HUDEP-2 (cell line): Measurements from ENCODE around the gene PIK3IP1.
A peak's percentile ranks its signal among the peaks of the same experiment; 100 is the strongest.
"Not testable (repeated sequence)": the region's sequence is repeated elsewhere in the genome, so short reads cannot be mapped to it uniquely, and the experiment has no call there.

Experiments used
- DNase-seq, 76 experiments: peaks; one replicate each; lab custom pipeline; 2025; ENCODE audit not compliant: unreplicated experiment in 76 of 76; lab: John Stamatoyannopoulos, UW

The PIK3IP1 gene

GRCh38 chr22:31259798-31260473 lies 32.4 kb downstream of the PIK3IP1 start:
- DNase-seq, result no peak

DNA sequence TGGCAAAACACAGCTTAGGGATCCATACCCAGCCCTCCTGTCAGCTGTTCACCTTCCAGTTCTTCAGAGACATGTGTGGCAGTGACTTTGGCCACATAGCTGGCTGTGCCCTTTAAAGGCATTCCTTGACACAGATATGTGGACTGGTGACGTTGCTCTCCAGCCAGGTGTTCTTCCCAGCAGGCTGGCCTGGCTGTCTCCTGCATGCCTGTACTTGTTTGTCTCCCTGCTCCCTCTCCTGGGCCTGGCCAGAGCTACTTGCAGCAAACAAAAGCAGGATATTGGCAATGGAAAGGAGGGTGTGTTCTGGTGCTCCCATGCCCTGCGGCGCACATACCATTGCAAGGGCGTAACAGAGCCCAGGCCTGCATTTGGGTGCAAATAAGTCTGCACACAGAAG lies 38.3 kb downstream of the PIK3IP1 start:
- no peak for DNase-seq

- DNase-seq, result no peak
Measured at GRCh38 chr22:31250740-31251600, 41.3 kb downstream of the PIK3IP1 start.

GRCh38 chr22:31248965-31249958 lies 43.0 kb downstream of the PIK3IP1 start:
- DNase-seq, result no peak

DNA sequence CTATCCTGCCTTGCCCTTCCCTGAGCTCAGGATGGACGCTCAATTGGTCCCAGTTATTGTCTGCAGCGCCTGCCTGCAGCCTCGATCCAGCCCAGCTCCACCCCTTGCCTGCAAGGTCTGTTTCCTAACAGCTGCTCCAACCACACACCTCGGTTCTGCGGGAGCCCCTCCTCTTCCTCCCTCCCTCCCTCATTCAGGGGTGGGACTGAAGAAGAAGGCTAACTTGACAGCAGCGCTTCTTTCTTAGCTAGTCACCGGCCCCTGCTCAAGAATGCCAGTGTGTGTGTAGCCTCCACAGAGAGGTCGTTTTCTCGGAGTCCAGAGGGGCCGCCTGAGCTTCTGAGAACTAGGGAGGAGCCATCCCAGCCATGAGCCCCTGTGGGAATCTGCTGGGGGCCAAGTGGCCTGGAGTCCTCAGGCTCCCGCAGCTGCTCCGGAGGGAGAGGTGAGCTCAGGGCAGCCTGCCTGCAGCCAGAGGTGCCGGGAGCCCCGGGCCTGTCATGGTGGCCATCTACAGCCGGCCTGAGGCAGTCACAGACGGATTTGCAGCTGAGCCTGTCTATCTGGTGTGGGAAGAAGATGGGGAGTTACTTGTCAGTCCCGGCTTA lies 44.0 kb downstream of the PIK3IP1 start:
- DNase-seq, result peak in 17 of 76 experiments; percentile 1 to 56 (median 20)

GRCh38 chr22:31247726-31248125 lies 44.6 kb downstream of the PIK3IP1 start:
- no peak for DNase-seq

DNA sequence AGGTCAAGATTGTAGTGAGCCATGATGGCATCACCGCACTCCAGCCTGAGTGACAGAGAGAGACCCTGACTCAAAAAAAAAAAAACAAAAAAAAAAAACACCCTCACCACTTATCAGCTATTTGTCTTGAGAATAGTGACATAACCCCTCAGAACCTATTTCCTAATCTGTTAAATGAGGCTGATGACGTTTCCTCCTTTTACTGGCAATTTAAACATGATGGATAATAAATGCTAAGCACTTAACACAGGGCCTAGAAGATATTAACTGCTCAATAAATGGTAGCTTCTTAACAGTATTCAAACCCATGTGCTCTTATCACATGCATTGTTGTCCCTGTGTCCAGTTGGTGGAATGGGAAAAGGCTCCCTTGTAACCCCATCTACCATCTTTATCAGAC lies 45.6 kb downstream of the PIK3IP1 start:
- DNase-seq, result no peak

DNA sequence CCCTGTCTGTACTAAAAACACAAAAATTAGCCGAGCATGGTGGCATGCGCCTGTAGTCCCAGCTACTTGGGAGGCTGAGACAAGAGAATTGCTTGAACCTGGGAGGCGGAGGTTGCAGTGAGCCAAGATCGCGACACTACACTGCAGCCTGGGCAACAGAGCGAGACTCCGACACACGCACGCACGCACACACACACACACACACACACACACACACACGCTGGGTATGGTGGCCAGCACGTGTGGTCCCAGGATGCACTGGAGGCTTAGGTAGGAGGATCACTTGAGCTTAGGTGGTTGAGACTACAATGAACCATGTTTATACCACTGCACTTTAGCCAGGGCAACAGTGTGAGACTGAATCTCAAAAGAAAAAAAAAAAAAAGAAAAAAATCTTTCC lies 46.3 kb downstream of the PIK3IP1 start:
- DNase-seq, result not testable (repeated sequence)

GRCh38 chr22:31244943-31245451 lies 47.3 kb downstream of the PIK3IP1 start:
- DNase-seq, result no peak

GRCh38 chr22:31244046-31244942 lies 48.0 kb downstream of the PIK3IP1 start:
- DNase-seq, result no peak

GRCh38 chr22:31243339-31244045 lies 48.8 kb downstream of the PIK3IP1 start:
- no peak for DNase-seq

DNA sequence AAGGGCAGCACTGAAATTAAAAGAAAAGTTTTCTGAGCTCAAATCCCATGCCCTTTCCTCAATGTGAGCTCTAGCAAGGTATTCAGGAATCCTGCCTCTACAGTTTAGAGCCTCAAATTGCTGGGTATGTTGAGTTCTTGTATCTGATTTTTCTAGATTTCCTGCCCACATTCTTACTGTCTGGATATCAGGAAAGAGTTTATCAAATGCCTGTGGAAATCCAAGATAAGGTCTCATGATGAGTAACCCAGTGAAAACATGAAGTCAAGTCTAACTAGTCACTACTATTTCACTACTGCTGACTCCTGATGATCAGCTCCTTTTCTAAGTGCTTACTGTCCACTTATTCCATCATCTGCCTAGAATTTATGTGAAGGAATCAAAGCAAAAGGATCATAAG lies 50.4 kb downstream of the PIK3IP1 start:
- no peak for DNase-seq

DNA sequence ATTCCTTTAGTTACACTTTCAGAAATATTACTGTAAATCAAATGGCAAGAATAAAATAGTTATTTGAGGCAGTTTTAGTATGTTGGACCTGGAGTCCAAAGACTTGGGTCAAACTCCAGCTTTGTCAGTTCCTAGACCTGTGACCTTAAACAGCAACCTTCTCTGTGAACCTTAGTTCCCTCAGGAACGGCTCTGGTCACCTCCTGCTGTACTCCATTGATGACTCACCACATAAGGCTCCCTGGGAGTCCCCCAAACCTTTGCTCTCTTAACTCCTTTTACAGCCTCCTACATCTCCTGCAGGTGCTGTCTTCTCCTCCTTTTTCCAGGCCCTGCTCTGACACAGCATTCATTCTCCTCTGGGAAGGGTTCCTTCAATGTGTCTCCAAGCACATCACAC lies 51.1 kb downstream of the PIK3IP1 start:
- DNase-seq, result no peak

GRCh38 chr22:31239771-31240370 lies 52.4 kb downstream of the PIK3IP1 start:
- DNase-seq, result no peak

DNA sequence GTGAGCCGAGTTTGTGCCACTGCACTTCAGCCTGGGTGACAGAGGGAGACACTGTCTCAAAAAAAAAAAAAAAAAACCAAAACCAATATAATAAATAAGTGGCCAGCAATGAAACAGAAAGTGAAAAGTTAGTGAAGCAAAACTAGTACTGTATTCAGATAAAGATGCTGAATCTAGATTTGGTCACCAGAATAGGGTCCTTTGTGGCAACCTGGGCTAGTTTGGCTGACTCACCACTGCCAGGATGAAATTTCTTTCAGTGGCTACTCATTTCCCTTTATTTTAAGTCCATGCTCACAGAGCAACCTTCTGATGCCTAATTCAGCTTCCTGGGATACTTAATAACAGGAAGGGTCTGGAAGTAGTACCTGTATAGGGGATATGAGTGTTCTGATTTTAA lies 54.2 kb downstream of the PIK3IP1 start:
- no peak for DNase-seq

GRCh38 chr22:31236044-31236443 lies 56.2 kb downstream of the PIK3IP1 start:
- DNase-seq, result not testable (repeated sequence)

GRCh38 chr22:31235081-31235480 lies 57.2 kb downstream of the PIK3IP1 start:
- DNase-seq, result no peak

DNA sequence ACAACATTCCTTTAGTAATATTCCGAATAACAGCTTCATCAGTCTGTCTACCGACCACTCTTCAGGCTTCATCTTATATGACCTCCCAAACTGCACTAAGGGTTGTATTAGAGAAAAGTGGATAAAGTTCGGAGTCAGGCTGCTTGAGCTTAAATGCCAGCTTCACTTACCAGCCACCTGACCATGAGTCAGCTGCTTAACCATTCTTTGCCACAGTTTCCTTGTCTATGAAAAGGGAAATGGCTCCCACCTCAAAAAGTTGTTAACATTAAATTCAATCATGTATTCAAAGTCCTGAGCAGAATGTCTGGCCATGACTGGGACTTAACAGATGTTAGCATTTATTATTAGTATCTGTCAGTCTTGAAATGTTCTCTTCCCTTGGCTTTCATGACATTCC lies 59.3 kb downstream of the PIK3IP1 start:
- no peak for DNase-seq
